SIG-M5 (cell line): ENCODE measurements around the gene CDC42BPA.

Experiments
- DNase-seq: peaks from one replicate; lab custom pipeline; 2025; lab: John Stamatoyannopoulos, UW

The CDC42BPA gene

GRCh38 chr1:226945106-226945857 lies 373.0 kb downstream of the CDC42BPA start:
- no peak for DNase-seq

DNA sequence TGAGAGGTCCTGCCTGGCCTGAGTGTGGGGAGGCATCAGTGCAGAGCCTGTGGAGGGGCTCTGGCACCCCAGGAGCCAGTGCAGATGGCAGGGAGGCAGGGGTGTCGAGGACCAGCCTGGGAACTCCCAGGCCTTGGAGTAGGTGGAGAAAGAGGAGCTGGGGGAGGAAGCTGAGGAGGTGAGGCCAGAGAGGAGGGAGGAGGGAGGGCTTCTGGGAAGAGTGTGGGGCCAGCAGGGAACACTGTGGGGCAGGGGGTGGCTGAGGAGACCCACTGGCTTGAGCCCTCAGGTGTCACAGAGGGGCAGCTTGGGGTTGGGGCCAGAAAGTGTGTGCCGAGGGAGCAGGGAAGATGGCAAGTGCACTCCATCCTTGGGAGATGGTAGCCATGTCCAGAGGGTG lies 374.4 kb downstream of the CDC42BPA start:
- DNase-seq: no peak

DNA sequence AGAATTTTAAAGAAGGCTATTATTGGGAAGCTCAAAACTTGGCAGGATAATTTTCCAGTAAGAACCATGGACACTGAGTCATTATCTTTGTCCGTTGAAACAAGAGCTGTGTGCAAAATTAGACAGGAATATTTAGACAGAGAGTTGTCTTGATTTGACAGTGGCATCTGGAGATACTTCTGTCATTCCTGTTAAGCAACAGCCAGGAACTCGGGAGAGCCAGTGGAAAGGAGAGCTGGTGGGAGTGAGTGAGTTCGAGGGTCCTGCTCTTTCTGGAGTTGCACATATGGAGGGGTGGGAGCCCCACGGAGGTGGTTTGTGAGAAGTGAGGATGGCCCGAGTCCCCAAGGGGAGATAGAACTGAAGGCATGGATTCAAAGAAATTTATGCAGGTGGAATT lies 375.1 kb downstream of the CDC42BPA start:
- no peak for DNase-seq

DNA sequence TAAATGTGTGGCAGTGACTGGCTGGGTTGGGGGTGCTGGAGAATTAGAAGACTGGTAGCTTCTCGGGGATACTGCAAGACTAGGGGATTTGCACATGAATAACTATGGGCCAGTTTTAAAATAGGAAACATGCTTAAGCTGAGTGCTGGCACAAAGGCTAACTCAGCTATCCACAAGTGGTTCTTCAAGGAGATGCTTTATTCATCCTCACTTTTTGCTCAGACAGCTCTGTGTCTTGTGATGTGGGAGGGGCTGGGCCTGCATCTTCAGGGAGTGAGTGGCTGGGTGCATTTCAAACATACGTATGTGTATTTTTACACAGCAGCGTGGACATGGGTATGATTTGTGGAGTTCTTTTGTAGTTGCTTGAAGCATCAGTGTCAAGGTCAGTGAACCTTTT lies 375.9 kb downstream of the CDC42BPA start:
- no peak for DNase-seq

- DNase-seq: no peak
Observed at GRCh38 chr1:226940806-226941067, 377.6 kb downstream of the CDC42BPA start.

GRCh38 chr1:226940029-226940805 lies 378.1 kb downstream of the CDC42BPA start, which contains the start of gene COQ8A:
TSS of gene COQ8A (plus strand) at chr1:226940294. CDS start at chr1:226961386, 21,092 bp downstream.
- DNase-seq: peak; percentile 99
